LNCAP (cell line): ENCODE measurements around the gene CIT.

ENCODE experiments used
- TF ChIP-seq, protein P1 (sequence below): fragments of 450-650 bp; IDR thresholded peaks from 2 replicates; pipeline ENCODE4 v1.5.1; 2017; ENCODE audit warnings: mild to moderate bottlenecking

The CIT gene

DNA sequence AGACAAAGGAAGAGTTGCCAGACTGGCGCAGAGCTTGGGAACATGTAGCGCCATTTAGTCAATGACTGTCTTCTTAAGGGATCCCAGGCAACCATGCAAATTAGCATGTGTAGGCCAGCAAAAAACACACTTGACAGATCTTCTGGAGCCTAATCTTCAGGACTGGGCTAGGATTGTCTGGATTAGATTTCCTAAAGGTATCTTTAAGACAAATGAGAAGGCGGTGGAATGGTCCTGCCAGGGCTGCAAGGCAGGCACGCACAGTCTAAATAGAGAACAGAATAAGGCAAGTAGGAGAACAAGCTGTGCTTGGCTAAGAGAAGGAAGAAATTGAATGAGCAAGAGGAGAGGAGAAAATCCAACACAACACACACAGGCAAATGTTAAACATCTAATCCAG lies 80.0 kb downstream of the CIT start:
- TF ChIP-seq, protein P1, sequence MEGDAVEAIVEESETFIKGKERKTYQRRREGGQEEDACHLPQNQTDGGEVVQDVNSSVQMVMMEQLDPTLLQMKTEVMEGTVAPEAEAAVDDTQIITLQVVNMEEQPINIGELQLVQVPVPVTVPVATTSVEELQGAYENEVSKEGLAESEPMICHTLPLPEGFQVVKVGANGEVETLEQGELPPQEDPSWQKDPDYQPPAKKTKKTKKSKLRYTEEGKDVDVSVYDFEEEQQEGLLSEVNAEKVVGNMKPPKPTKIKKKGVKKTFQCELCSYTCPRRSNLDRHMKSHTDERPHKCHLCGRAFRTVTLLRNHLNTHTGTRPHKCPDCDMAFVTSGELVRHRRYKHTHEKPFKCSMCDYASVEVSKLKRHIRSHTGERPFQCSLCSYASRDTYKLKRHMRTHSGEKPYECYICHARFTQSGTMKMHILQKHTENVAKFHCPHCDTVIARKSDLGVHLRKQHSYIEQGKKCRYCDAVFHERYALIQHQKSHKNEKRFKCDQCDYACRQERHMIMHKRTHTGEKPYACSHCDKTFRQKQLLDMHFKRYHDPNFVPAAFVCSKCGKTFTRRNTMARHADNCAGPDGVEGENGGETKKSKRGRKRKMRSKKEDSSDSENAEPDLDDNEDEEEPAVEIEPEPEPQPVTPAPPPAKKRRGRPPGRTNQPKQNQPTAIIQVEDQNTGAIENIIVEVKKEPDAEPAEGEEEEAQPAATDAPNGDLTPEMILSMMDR, result no peak

DNA sequence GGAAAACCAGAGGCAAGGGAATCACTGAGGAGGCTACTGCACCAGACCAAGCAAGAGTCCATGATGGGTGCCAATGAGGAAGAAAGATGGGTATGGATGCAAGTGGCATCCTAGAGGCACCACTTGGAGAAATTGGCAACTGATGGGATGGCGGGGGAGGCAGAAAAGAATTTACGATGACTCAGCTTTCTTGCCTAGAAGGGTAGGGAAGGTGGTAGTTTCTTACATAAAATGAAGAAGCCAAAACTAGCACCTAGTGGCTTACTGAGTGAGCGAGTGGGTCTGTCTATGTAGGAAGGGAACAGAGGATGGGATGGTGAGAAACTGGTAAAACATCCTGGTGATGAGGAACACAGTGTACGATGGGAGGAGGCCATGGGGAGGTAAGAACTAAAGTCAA lies 80.8 kb downstream of the CIT start:
- TF ChIP-seq, protein P1, result no peak

DNA sequence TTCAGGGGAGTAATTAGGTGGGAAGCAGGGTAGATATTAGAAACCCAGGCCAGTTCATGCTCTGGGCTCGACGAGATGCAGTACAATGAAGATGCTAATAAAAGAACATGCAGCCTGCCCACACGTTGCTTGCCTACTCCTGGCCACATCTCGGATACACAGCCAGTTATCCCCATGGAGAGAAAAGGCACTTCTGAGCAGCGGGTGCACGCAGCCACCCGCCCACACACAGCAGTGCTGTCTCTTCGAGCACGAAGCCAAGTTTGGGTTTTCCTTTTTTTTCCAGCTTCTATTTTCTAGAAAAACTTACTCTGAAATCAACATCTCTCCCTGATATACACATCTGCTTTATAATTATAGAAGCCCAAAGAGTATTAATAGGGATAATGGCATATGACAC lies 85.7 kb downstream of the CIT start:
- TF ChIP-seq, protein P1, result no peak

- TF ChIP-seq, protein P1, result no peak
These were observed 88.3 kb downstream of the CIT start for GRCh38 chr12:119788786-119789185.

- TF ChIP-seq, protein P1, result no peak
These were observed 90.6 kb downstream of the CIT start for GRCh38 chr12:119786539-119786938.

- TF ChIP-seq, protein P1, result no peak
These were observed 92.4 kb downstream of the CIT start for GRCh38 chr12:119784673-119785072.

- TF ChIP-seq, protein P1, result no peak
These were observed 93.3 kb downstream of the CIT start for GRCh38 chr12:119783787-119784186.

DNA sequence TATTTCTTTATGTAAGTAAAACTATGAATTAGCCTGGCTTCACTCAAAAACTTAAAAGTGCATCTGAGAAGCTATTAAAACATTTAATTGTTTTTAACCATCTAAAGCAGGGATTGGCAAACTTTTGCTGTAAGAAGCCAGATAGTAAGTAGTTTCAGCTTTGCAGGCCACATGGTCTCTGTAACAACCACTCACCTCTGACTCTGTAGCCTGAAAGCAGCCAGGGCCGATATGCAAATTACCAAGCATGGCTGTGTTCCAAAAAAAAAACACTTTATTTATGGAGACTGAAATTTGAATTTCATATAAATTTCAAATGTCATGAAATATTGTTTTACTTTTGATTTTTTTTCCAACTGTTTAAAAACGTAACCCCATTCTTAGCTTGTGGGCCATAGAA lies 95.3 kb downstream of the CIT start:
- TF ChIP-seq, protein P1, result no peak
